ENCODE results near the gene LRTM2.

The LRTM2 gene

GRCh38 chr12:1830981-1831963, 10.9 kb downstream of the LRTM2 start:
- no peak for DNase-seq

- no peak for DNase-seq
Measured at GRCh38 chr12:1832801-1833595, 12.6 kb downstream of the LRTM2 start.

DNA sequence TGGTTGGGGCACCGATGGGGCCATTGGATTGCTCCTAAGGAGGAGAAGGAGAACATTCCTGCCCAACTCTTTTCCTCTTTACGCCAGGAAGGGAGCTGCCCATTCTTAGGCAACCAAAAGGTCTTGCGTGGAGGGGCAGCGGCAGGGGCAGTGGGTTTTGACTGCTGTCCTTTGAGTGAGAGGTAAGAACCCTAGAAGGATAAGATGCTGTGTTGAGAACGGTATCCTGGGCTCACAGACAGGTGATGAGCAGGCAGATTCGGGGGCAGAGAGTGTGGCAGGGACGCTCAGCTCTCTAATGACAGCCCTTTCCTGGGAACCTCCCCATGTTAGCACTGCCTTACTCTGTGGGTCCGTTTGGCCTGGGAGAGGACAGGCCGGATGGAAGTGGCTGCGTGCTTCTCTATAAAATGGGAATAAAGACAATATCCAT, 13.2 kb downstream of the LRTM2 start:
- no peak for DNase-seq

- DNase-seq, result no peak
Measured at GRCh38 chr12:1834186-1834925, 14.0 kb downstream of the LRTM2 start.

DNA sequence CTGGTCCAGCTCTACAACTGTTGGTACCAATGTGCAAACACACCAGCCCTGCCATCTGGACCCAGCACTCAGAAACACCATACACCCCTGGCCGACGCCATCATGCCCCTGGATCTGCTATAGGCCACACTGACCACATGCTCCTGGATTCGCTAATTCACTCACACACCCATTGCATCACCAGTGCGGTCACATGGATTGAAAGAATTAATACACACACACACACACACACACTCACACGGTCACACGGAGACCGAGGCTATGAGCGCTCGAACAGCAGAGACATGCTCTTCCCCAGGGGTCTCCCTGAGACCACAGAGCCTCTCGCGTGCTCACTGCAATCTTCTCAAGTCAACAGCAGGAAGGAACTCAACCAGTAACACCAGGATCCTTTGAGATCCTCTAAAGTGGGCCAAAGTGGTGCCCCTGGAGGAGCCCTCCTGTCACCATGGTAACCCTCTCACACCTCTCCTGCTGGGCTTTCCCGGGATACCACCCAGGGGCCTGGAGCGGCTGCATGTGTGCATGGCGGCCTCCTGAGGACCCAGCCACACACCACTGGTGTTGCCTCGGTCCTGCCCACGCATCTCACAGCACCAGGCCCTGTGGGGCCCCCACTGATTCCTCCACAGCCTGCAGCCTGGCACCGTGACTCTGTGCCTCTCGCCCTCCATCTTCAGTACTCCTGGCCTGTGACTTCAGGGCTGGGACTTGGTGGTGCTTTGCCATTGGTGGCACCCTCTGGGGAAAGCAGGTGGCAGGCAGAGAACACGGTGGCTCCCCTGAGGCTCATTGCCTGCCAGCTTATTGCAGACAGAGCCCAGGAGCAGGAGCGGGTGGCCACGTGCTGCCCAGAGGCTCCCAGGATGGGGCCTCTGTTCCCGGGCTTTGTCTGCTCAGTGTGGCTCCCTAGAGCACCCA, 15.1 kb downstream of the LRTM2 start:
- no peak for DNase-seq

- DNase-seq, result no peak
Measured at GRCh38 chr12:1836241-1836803, 16.0 kb downstream of the LRTM2 start.

- DNase-seq, result no peak
Measured at GRCh38 chr12:1836854-1837421, 16.6 kb downstream of the LRTM2 start.

DNA sequence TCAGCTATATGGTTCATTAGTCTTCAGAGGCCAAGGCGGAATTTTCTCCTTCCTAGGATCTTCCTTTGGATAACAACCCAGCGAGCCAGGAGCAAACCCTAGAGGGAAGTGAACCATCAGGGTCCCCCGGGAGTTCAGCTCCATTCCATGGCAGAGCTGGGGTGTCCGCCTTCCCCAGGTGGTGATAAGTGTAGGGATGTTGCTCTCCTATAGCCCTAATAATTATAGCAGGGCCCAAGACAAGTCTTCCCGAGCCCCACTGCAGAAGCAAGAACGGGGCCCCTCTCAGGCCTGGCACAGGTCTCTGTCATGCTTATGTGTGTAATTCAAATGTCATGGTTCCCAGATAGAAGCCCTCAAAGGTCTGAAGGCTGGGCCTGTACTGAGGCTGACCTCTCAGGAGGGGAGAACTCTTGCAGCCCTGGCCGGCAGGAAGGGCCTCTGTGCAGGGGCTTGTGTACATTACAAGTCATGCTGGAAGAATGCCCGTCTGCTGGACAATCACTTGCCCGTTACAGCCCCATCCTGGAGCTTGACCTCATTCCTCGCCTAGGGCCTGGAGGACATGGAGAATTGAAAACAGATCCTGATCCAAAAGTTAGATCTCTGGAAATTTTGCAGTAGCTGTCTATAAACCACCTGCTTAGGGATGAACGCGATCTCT, 17.3 kb downstream of the LRTM2 start:
- DNase-seq, result no peak

GRCh38 chr12:1838205-1838993, 18.0 kb downstream of the LRTM2 start:
- DNase-seq, result no peak

DNA sequence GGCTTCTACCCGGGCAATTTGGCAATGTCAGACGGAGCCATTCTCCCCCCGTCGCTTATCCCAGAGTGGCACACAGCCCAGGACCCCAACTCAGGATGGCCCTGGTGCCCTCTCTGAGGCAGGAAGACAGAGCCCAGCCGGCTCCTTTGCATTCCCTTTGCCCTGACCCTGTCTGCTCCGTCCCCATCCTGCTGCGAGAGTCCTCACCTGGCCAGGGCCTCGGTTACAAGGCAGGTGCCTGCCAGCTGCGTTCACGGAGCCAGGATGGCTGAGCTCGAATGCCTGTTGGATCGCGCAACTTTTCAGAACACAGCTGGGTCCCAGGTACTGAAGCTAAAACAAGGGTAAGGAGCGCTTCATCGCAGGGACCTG, 18.6 kb downstream of the LRTM2 start:
- no peak for DNase-seq

DNA sequence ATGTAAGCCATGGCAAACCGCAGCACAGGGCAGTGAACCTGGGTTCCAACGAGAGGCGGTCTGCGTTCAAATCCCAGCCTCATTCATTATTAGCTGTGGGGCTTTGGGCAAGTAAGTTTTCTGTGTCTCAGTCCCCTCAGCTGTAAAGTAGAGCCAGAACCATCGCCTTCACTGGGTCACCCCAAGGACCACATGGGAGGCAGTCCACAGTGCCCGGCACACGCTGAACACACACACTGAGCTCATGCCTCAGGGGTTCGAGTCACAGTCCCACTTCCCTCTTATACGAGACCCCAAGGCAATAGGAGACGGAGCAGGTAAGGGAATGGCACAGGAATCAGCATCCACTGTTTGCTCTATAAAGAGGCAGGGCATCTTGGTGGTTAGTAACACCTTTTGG, 19.1 kb downstream of the LRTM2 start:
- DNase-seq, result no peak

GRCh38 chr12:1839956-1840951, 19.9 kb downstream of the LRTM2 start:
- DNase-seq, result no peak

GRCh38 chr12:1840981-1841425, 20.6 kb downstream of the LRTM2 start:
- DNase-seq, result no peak

DNA sequence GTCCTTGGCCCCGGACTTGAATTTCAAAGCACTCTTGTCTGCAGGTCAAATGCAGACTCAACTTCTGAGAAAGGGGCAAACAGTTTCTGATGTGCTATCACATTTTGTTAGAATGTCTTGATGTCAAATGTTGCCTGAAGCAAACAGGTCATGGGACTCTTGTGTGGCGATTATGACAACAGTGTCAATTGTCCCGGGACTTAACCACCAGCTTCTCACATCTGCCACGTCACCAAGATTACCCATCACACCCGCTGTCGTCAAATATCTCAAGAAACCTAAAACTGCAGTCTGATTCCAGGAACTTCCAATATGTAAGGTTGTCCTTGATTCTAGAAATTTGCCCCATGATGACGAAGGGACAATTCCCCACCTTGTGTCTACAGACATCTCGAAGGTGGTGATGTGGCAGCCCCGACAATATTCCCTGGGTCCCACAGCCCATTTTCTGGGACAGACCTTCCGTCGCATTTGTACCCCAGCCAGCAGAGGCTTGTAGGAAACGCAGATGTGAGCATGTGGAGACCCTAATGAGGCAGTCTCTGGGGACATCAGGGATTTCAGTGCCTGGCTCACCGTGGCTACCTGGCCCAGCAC, 21.3 kb downstream of the LRTM2 start:
- DNase-seq, result no peak

DNA sequence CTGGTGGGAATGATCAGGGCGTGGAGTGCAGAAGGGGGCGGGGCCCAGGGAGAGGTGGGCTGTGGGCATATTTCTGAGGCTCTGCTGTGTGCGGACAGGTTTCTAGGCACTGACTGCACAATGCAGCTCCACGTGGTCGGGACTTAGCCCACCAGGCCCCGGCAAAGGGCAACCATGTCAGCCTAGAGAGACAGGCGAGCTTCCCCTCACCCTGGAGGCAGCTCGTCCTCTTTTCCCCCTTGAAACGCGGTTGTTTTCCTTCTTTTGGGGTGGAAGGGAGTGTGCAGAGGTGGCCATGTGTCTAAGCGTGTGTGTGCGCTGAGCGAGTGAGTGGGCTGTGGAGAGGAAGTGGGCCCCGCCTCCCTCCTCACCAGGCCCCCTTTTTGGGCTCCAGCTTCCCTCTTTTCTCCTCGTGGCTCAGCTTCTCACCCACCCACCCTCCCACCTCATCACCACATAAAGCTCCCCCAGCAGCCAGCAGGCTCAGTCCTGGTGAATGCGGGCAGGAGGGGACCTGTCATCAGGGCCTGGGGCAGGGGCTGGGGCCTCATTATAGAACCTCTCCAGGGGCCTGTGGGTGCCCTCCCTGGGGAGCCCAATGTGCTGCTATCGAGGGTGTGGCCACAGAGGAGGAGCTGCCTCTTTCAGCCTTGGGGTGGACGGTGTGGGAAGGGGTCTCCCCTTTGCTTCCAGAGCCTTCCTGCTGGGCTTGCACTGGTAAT, 22.0 kb downstream of the LRTM2 start:
- DNase-seq, result no peak

GRCh38 chr12:1842905-1843640, 22.7 kb downstream of the LRTM2 start:
- no peak for DNase-seq

DNA sequence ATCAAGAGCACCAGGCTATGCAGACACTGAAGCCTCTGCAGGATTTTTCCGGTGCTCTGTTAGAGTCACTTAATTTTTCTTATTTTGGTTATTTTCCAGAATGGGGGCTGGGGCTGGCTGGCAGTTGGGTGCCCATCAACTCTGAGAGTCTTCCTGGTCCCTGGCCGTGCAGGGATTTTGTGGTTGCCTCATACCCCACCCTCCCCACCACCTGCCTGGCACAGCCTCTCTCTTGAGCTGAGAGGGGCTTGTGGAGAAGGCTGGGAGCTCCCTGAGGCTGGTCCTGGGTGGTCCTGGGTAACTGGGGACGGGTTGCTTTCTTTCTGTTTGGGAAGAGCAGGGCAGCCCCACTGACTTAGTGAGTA, 23.3 kb downstream of the LRTM2 start:
- no peak for DNase-seq
